Activated T-helper 1 cell treated with anti-CD3 and anti-CD28 coated beads, Interleukin-12 subunit alpha, Interleukin-12 subunit beta, Interleukin-2, Interleukin-4 antibody, amounts not matched to agents 30 ng/mL and 10 ng/mL and 1 ng/mL, durations not matched to agents 14 hours and 24 hours and 36 hours (primary cell): ENCODE results near the gene RNF149. TPM values are rescaled to one million over a fixed set of nuclear protein-coding genes. Genes with fewer than 3 reads are reported as not detected.
"Not testable (repeated sequence)": the region's sequence is repeated elsewhere in the genome, so short reads cannot be mapped to it uniquely, and the experiment has no call there.

Experiments
- DNase-seq: peaks from one replicate; pipeline ENCODE4 v3.0.0; 2021; ENCODE audit warnings: low spot score
- H3K27ac Mint-ChIP-seq: one replicate; pipeline ENCODE4 v1.8.0; 2021; ENCODE audit warnings: mild to moderate bottlenecking, mixed read lengths
- H3K27me3 Mint-ChIP-seq: one replicate; pipeline ENCODE4 v1.8.0; 2022; ENCODE audit warnings: mild to moderate bottlenecking, moderate library complexity, mixed read lengths; ENCODE audit not compliant: insufficient read depth
- H3K36me3 Mint-ChIP-seq: one replicate; pipeline ENCODE4 v1.8.0; 2021; ENCODE audit warnings: low read depth, mixed read lengths
- H3K4me1 Mint-ChIP-seq: one replicate; pipeline ENCODE4 v1.8.0; 2021; ENCODE audit warnings: low read depth, mixed read lengths
- H3K4me3 Mint-ChIP-seq: one replicate; pipeline ENCODE4 v1.8.0; 2021; ENCODE audit warnings: mild to moderate bottlenecking, moderate library complexity, mixed read lengths
- H3K9me3 Mint-ChIP-seq: one replicate; pipeline ENCODE4 v1.8.0; 2021; ENCODE audit warnings: mixed read lengths
- intact Hi-C: fragments of 100-400 bp; cut with micrococcal nuclease; formaldehyde crosslinking; loops from one replicate; pipeline ENCODE4 v1.15.1; 2024
- total RNA-seq: library from RNA; stranded (reverse); gene quantifications from 2 replicates; pipeline ENCODE4 v1.2.3, GENCODE V29; 2022

RNF149 gene
- total RNA-seq, 1 donor from 2014 or later: 55.9 TPM

- peaks cover 10% of the 10 kb centered on the region for H3K4me1 Mint-ChIP-seq
- H3K36me3 Mint-ChIP-seq, intact Hi-C loops, H3K27ac Mint-ChIP-seq, H3K4me3 Mint-ChIP-seq, H3K27me3 Mint-ChIP-seq, H3K9me3 Mint-ChIP-seq, DNase-seq: not testable (repeated sequence)
Measured at GRCh38 chr2:101244373-101244772, 64.1 kb downstream of the RNF149 start.

- peaks cover 10% of the 10 kb centered on the region for H3K4me1 Mint-ChIP-seq
- H3K4me3 Mint-ChIP-seq: no peak overlapping the region
- no peak for DNase-seq
- no peak overlapping the region for H3K27ac Mint-ChIP-seq
- H3K36me3 Mint-ChIP-seq: no peaks in the 10 kb centered on the region
- intact Hi-C loops: no loop called here
- no peaks in the 10 kb centered on the region for H3K9me3 Mint-ChIP-seq
- peaks cover 1% of the 10 kb centered on the region for H3K27me3 Mint-ChIP-seq
Measured at GRCh38 chr2:101241158-101241557, 67.3 kb downstream of the RNF149 start.

GRCh38 chr2:101240694-101241093 lies 67.8 kb downstream of the RNF149 start:
- intact Hi-C loops, H3K9me3 Mint-ChIP-seq, H3K27me3 Mint-ChIP-seq, H3K4me3 Mint-ChIP-seq, H3K36me3 Mint-ChIP-seq, H3K4me1 Mint-ChIP-seq, DNase-seq, H3K27ac Mint-ChIP-seq: not testable (repeated sequence)

- intact Hi-C loops, H3K4me3 Mint-ChIP-seq, H3K27ac Mint-ChIP-seq, H3K9me3 Mint-ChIP-seq, DNase-seq, H3K4me1 Mint-ChIP-seq, H3K36me3 Mint-ChIP-seq, H3K27me3 Mint-ChIP-seq: not testable (repeated sequence)
Measured at GRCh38 chr2:101239760-101240118, 68.8 kb downstream of the RNF149 start.

- no peak overlapping the region for H3K27ac Mint-ChIP-seq
- peaks cover 10% of the 10 kb centered on the region for H3K4me1 Mint-ChIP-seq
- no peaks in the 10 kb centered on the region for H3K9me3 Mint-ChIP-seq
- no peaks in the 10 kb centered on the region for H3K36me3 Mint-ChIP-seq
- intact Hi-C loops: no loop called here
- DNase-seq: no peak
- no peak overlapping the region for H3K4me3 Mint-ChIP-seq
- H3K27me3 Mint-ChIP-seq: peaks cover 1% of the 10 kb centered on the region
Measured at GRCh38 chr2:101238930-101239759, 69.4 kb downstream of the RNF149 start.

- DNase-seq, H3K27ac Mint-ChIP-seq, H3K36me3 Mint-ChIP-seq, H3K4me1 Mint-ChIP-seq, H3K9me3 Mint-ChIP-seq, intact Hi-C loops, H3K4me3 Mint-ChIP-seq, H3K27me3 Mint-ChIP-seq: not testable (repeated sequence)
Measured at GRCh38 chr2:101237944-101238343, 70.6 kb downstream of the RNF149 start.

GRCh38 chr2:101235956-101236355 lies 72.5 kb downstream of the RNF149 start:
- intact Hi-C loops, H3K36me3 Mint-ChIP-seq, H3K27me3 Mint-ChIP-seq: not testable (repeated sequence)

GRCh38 chr2:101234169-101234938 lies 74.1 kb downstream of the RNF149 start:
- H3K4me3 Mint-ChIP-seq: no peak overlapping the region

More at GRCh38 chr2:101235956-101236355, 72.5 kb downstream of the RNF149 start:
- H3K27ac Mint-ChIP-seq, H3K9me3 Mint-ChIP-seq, H3K4me3 Mint-ChIP-seq, DNase-seq: not testable (repeated sequence)
- H3K4me1 Mint-ChIP-seq: peaks cover 12% of the 10 kb centered on the region

GRCh38 chr2:101232770-101233169 lies 75.7 kb downstream of the RNF149 start:
- intact Hi-C loops: no loop called here
- no peak overlapping the region for H3K4me3 Mint-ChIP-seq
- no peak for DNase-seq
- H3K36me3 Mint-ChIP-seq: peaks cover 5% of the 10 kb centered on the region
- peaks cover 8% of the 10 kb centered on the region for H3K9me3 Mint-ChIP-seq
- H3K27ac Mint-ChIP-seq: no peak overlapping the region
- no peaks in the 10 kb centered on the region for H3K27me3 Mint-ChIP-seq
- peaks cover 6% of the 10 kb centered on the region for H3K4me1 Mint-ChIP-seq

More at GRCh38 chr2:101234169-101234938, 74.1 kb downstream of the RNF149 start:
- H3K9me3 Mint-ChIP-seq: peaks cover 8% of the 10 kb centered on the region
- peaks cover 5% of the 10 kb centered on the region for H3K36me3 Mint-ChIP-seq
- H3K27me3 Mint-ChIP-seq: peaks cover 1% of the 10 kb centered on the region
- intact Hi-C loops: no loop called here
- H3K4me1 Mint-ChIP-seq: peaks cover 6% of the 10 kb centered on the region
- DNase-seq: no peak
- no peak overlapping the region for H3K27ac Mint-ChIP-seq

GRCh38 chr2:101231937-101232730 lies 76.4 kb downstream of the RNF149 start:
- Mint-ChIP-seq H3K9me3 (peaks cover 8% of the 10 kb centered on the region), H3K4me1 (peaks cover 6% of the 10 kb centered on the region), H3K4me3 (no peak overlapping the region), H3K36me3 (peaks cover 5% of the 10 kb centered on the region), H3K27me3 (no peaks in the 10 kb centered on the region), H3K27ac (no peak overlapping the region)
- DNase-seq: no peak
- intact Hi-C loops: no loop called here

GRCh38 chr2:101231240-101231639 lies 77.3 kb downstream of the RNF149 start:
- intact Hi-C loops: no loop called here
- Mint-ChIP-seq H3K27me3 (no peaks in the 10 kb centered on the region), H3K4me3 (no peak overlapping the region)

GRCh38 chr2:101230541-101231001 lies 77.9 kb downstream of the RNF149 start:
- H3K27ac Mint-ChIP-seq: no peak overlapping the region
- intact Hi-C loops: no loop called here
- no peak overlapping the region for H3K4me3 Mint-ChIP-seq
- H3K27me3 Mint-ChIP-seq: no peaks in the 10 kb centered on the region
- peaks cover 6% of the 10 kb centered on the region for H3K4me1 Mint-ChIP-seq
- DNase-seq: no peak
- H3K9me3 Mint-ChIP-seq: peaks cover 8% of the 10 kb centered on the region
- peaks cover 6% of the 10 kb centered on the region for H3K36me3 Mint-ChIP-seq

More at GRCh38 chr2:101231240-101231639, 77.3 kb downstream of the RNF149 start:
- no peak for DNase-seq
- peaks cover 5% of the 10 kb centered on the region for H3K36me3 Mint-ChIP-seq
- peaks cover 6% of the 10 kb centered on the region for H3K4me1 Mint-ChIP-seq
- H3K27ac Mint-ChIP-seq: no peak overlapping the region
- H3K9me3 Mint-ChIP-seq: peaks cover 8% of the 10 kb centered on the region
